PC-9 (cell line): ENCODE data around the gene ITPR3. TPM values are rescaled to one million over a fixed set of nuclear protein-coding genes. Genes with fewer than 3 reads are reported as not detected.
"Not testable (repeated sequence)": the region's sequence is repeated elsewhere in the genome, so short reads cannot be mapped to it uniquely, and the experiment has no call there.

Experiments
- BruUV-seq: library from RNA; stranded (reverse); fragments of 400-500 nt; replicated peaks from 2 replicates; lab custom pipeline; 2021; lab: Mats Ljungman, UMichigan
- CTCF ChIA-PET: fragments of 300-600 bp; sonication (Branson Sonifier 250); formaldehyde crosslinking; loops from one replicate; lab custom pipeline; 2022; ENCODE audit warnings: antibody characterized with exemption; lab: Charles Lee
- POLR2A ChIA-PET: fragments of 300-600 bp; sonication (Branson Sonifier 250); formaldehyde crosslinking; loops from one replicate; lab custom pipeline; 2022; ENCODE audit warnings: antibody characterized with exemption; ENCODE audit not compliant: unreplicated experiment; lab: Charles Lee
- DNase-seq, 2 experiments: peaks; one replicate each; pipeline versions ENCODE4 v3.0.0 to v3.0.0-alpha.2; 2015 to 2022; ENCODE audit warnings: mixed read lengths in 1 of 2
- H2AFZ ChIP-seq: fragments of 200-600 bp; sonication (generic); 2 replicates; pipeline ENCODE4 v1.8.1; 2017; ENCODE audit warnings: antibody characterized with exemption
- H3F3A ChIP-seq: fragments of 200-600 bp; sonication (generic); 2 replicates; pipeline ENCODE4 v1.8.1; 2017; ENCODE audit warnings: antibody characterized with exemption, mild to moderate bottlenecking, low read depth; ENCODE audit not compliant: insufficient read depth
- H3K27ac ChIP-seq: fragments of 200-600 bp; sonication (generic); 2 replicates; pipeline ENCODE4 v1.6.1; 2016; ENCODE audit warnings: mixed run types
- H3K27me3 ChIP-seq: fragments of 200-600 bp; sonication (generic); 2 replicates; pipeline ENCODE4 v1.6.1; 2016; ENCODE audit warnings: low read depth, mixed run types; ENCODE audit not compliant: insufficient read depth
- H3K36me3 ChIP-seq: fragments of 200-600 bp; sonication (generic); 2 replicates; pipeline ENCODE4 v1.6.1; 2016; ENCODE audit warnings: low read depth, mixed run types
- H3K4me1 ChIP-seq: fragments of 200-600 bp; sonication (generic); replicated peaks from 2 replicates; pipeline ENCODE4 v1.6.1; 2016; ENCODE audit warnings: mixed run types; ENCODE audit not compliant: insufficient read depth
- H3K4me2 ChIP-seq: fragments of 200-600 bp; sonication (generic); 2 replicates; pipeline ENCODE4 v1.6.1; 2017; ENCODE audit warnings: mixed run types
- H3K4me3 ChIP-seq: fragments of 200-600 bp; sonication (generic); 2 replicates; pipeline ENCODE4 v1.6.1; 2016; ENCODE audit warnings: mixed run types
- H3K79me2 ChIP-seq: fragments of 200-600 bp; sonication (generic); 2 replicates; pipeline ENCODE4 v1.6.1; 2017; ENCODE audit warnings: low read depth, mixed run types
- H3K9me2 ChIP-seq: fragments of 200-600 bp; sonication (generic); 2 replicates; pipeline ENCODE4 v1.8.1; 2017; ENCODE audit warnings: mild to moderate bottlenecking; ENCODE audit not compliant: insufficient read depth
- H3K9me3 ChIP-seq: fragments of 200-600 bp; sonication (generic); 2 replicates; pipeline ENCODE4 v1.8.1; 2016; ENCODE audit warnings: low read depth; ENCODE audit not compliant: insufficient read depth
- H4K20me1 ChIP-seq: fragments of 200-600 bp; sonication (generic); 2 replicates; pipeline ENCODE4 v1.8.1; 2017; ENCODE audit not compliant: insufficient read depth
- EZH2 ChIP-seq: fragments of 200-600 bp; sonication (generic); IDR thresholded peaks from 2 replicates; pipeline ENCODE4 v1.8.0; 2017; ENCODE audit warnings: antibody characterized with exemption, low read depth
- intact Hi-C: fragments of 100-400 bp; cut with micrococcal nuclease; formaldehyde crosslinking; loops from one replicate; pipeline ENCODE4 v1.10.0; 2022; ENCODE audit not compliant: unreplicated experiment
- total RNA-seq: library from RNA; stranded (reverse); gene quantifications from 2 replicates; pipeline ENCODE4 v1.2.3, GENCODE V29; 2021
- TF ChIP-seq, protein P1 (sequence below): fragments of 200-600 bp; sonication (generic); conservative IDR thresholded peaks from 2 replicates; pipeline ENCODE4 v1.6.1; 2017; ENCODE audit warnings: mixed run types, antibody characterized with exemption, mild to moderate bottlenecking, moderate library complexity

ITPR3 gene
- total RNA-seq, 1 experiment from 2014 or later: 86.9 TPM

DNA sequence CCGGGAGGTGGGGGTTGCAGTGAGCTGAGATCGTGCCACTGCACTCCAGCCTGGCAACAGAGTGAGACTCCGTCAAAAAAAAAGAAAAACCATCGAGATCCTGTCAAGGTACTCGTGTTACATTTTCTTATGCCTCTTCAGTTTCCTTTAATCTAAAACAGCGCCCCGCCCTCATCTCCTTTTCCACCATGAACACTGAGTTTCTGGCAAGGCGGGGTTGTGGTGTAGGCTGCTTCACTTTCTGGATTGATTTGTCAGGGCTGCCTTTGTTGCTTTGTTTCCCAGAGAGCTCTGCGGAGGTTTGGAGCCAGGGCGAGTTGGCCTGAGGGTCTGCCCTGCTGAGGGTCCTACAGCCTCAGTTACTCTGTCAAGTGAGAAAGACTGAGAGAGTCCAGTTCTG is 8.9 kb downstream of the ITPR3 start:
- Histone ChIP-seq H3K4me2 (no peak overlapping the region), H3K4me1 (peaks cover 34% of the 10 kb centered on the region), H3K27me3 (no peaks in the 10 kb centered on the region), H3K36me3 (peaks cover 19% of the 10 kb centered on the region; the same call in 1 of the 2 replicates), H2AFZ (no peak overlapping the region), H3K9me3 (no peaks in the 10 kb centered on the region), H3K79me2 (peaks cover 92% of the 10 kb centered on the region), H3K4me3 (no peak overlapping the region), H3F3A (peaks cover 48% of the 10 kb centered on the region), H3K27ac (no peak overlapping the region), H4K20me1 (peaks cover 61% of the 10 kb centered on the region), H3K9me2 (no peaks in the 10 kb centered on the region)
- DNase-seq: no peak
- CTCF ChIA-PET: interaction anchor here (0.7 kb wide), 2 partner anchors 20 to 34 kb away, joined by 3 to 4 read pairs; no protein-coding TSS in a partner anchor
- intact Hi-C loops: no loop called here
- BruUV-seq: no TSS peak
- POLR2A ChIA-PET: interaction anchor here (0.6 kb wide), 1 partner anchor 44 kb away, joined by 4 read pairs; no protein-coding TSS in a partner anchor
- no peak for TF ChIP-seq EZH2

- H4K20me1 ChIP-seq: peaks cover 61% of the 10 kb centered on the region
- H3K4me2 ChIP-seq, BruUV-seq, H3K27me3 ChIP-seq, H2AFZ ChIP-seq, H3K9me2 ChIP-seq, H3K4me3 ChIP-seq, DNase-seq, intact Hi-C loops, POLR2A ChIA-PET, H3K9me3 ChIP-seq, H3K27ac ChIP-seq: not testable (repeated sequence)
- peaks cover 48% of the 10 kb centered on the region for H3F3A ChIP-seq
- peaks cover 90% of the 10 kb centered on the region for H3K79me2 ChIP-seq
- peaks cover 19% of the 10 kb centered on the region; the same call in 1 of the 2 replicates for H3K36me3 ChIP-seq
- CTCF ChIA-PET: interaction anchor here (1.3 kb wide), 1 partner anchor 41 kb away, joined by 3 read pairs; no protein-coding TSS in a partner anchor
- peaks cover 34% of the 10 kb centered on the region for H3K4me1 ChIP-seq
Observed at GRCh38 chr6:33631521-33631920, 10.4 kb downstream of the ITPR3 start.

DNA sequence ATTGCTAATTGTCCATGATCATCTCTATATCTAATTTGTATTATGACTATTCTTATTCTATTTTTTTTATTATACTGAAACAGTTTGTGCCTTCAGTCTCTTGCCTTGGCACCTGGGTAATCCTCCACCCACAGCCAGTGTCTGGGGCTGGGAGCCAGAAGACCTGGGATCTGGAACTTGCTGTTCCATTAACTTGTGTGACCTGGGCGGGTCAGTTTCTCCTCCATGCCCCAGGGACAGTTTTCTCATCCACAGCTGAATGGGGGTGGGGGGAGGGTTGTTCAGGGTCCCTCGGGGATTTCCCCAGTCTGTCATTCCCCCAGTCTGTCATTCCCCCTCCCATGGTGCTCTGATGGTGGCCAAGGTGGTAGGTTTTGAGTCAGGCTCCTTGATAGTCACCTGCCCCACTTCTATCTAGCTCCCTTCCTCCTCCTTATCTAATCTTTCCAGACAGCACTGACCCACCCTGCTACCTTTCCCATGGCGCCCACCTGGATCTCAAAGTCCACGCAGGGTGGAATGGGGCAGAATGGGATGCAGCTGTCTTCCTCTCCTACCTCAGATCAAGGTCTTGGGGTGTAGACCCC is 10.9 kb downstream of the ITPR3 start:
- POLR2A ChIA-PET: interaction anchor here (0.7 kb wide), 1 partner anchor 22 kb away, joined by 3 read pairs; no protein-coding TSS in a partner anchor
- peaks cover 19% of the 10 kb centered on the region; the same call in 1 of the 2 replicates for H3K36me3 ChIP-seq
- H2AFZ ChIP-seq: no peak overlapping the region
- no peak overlapping the region for H3K27ac ChIP-seq
- DNase-seq: no peak
- H3K4me2 ChIP-seq: peak overlapping the region; percentile 83
- peaks cover 47% of the 10 kb centered on the region for H3F3A ChIP-seq
- CTCF ChIA-PET: interaction anchor here (0.5 to 1.3 kb wide), 3 partner anchors 15 to 42 kb away, joined by 3 to 12 read pairs (median 4); no protein-coding TSS in a partner anchor
- H3K9me3 ChIP-seq: no peaks in the 10 kb centered on the region
- no peaks in the 10 kb centered on the region for H3K9me2 ChIP-seq
- peaks cover 34% of the 10 kb centered on the region for H3K4me1 ChIP-seq
- H3K79me2 ChIP-seq: peaks cover 90% of the 10 kb centered on the region
- BruUV-seq: no TSS peak
- intact Hi-C loops: no loop called here
- H3K4me3 ChIP-seq: no peak overlapping the region
- H3K27me3 ChIP-seq: no peaks in the 10 kb centered on the region
- TF ChIP-seq EZH2: no peak
- peaks cover 60% of the 10 kb centered on the region for H4K20me1 ChIP-seq

DNA sequence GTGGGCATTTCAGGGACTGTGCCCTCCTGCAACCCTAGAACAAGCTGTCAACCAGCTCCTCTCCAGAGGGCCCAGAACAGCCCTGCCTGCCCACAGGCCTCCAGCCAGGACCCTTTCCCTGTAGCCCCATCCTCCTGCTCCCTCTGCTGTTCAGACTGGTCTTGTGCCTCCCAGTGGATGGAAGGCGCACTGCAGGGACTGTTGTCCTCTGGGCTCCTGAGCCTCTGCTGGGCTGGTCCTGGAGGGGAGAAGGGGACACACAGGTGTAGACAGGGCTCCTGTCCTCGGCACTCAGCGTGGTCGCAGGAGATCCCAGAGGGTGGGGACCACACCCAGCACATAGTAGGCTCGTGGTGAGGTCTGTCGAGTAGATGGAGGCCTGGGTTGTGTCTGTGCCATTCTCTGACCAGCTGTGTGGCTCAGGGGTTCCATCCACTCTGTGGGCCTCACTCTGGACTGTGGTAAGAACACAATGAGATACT is 11.5 kb downstream of the ITPR3 start:
- DNase-seq: no peak
- no TSS peak for BruUV-seq
- CTCF ChIA-PET: interaction anchor here (0.5 to 1.3 kb wide), 3 partner anchors 16 to 42 kb away, joined by 3 to 12 read pairs (median 4); no protein-coding TSS in a partner anchor
- Histone ChIP-seq H3K79me2 (peaks cover 90% of the 10 kb centered on the region), H3K9me2 (no peaks in the 10 kb centered on the region), H3K9me3 (no peaks in the 10 kb centered on the region), H3K27ac (peak overlapping the region; percentile 34), H4K20me1 (peaks cover 55% of the 10 kb centered on the region), H3K4me3 (peak overlapping the region; percentile 54; the same call in 1 of the 2 replicates), H3K36me3 (peaks cover 19% of the 10 kb centered on the region; the same call in 1 of the 2 replicates), H3K4me1 (peaks cover 29% of the 10 kb centered on the region), H3K27me3 (no peaks in the 10 kb centered on the region), H3K4me2 (peak overlapping the region; percentile 83), H2AFZ (no peak overlapping the region), H3F3A (peaks cover 47% of the 10 kb centered on the region)
- TF ChIP-seq EZH2: no peak
- TF ChIP-seq, protein P1, sequence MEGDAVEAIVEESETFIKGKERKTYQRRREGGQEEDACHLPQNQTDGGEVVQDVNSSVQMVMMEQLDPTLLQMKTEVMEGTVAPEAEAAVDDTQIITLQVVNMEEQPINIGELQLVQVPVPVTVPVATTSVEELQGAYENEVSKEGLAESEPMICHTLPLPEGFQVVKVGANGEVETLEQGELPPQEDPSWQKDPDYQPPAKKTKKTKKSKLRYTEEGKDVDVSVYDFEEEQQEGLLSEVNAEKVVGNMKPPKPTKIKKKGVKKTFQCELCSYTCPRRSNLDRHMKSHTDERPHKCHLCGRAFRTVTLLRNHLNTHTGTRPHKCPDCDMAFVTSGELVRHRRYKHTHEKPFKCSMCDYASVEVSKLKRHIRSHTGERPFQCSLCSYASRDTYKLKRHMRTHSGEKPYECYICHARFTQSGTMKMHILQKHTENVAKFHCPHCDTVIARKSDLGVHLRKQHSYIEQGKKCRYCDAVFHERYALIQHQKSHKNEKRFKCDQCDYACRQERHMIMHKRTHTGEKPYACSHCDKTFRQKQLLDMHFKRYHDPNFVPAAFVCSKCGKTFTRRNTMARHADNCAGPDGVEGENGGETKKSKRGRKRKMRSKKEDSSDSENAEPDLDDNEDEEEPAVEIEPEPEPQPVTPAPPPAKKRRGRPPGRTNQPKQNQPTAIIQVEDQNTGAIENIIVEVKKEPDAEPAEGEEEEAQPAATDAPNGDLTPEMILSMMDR: peak; percentile 79; the same call in 1 of the 2 replicates
- POLR2A ChIA-PET: interaction anchor here (0.7 kb wide), 1 partner anchor 22 kb away, joined by 3 read pairs; no protein-coding TSS in a partner anchor
- intact Hi-C loops: no loop called here
